Measurements from ENCODE around the gene AASDH.
A peak's percentile ranks its signal among the peaks of the same experiment; 100 is the strongest.
"Not testable (repeated sequence)": the region's sequence is repeated elsewhere in the genome, so short reads cannot be mapped to it uniquely, and the experiment has no call there.

Gene AASDH

GRCh38 chr4:56391270-56391669, 4.0 kb upstream of the AASDH start:
- no peak for DNase-seq

- no peak for DNase-seq
Measured at GRCh38 chr4:56389558-56389957, 2.3 kb upstream of the AASDH start.

- peak; percentile 1 for DNase-seq
Measured at GRCh38 chr4:56388306-56388705, 1.0 kb upstream of the AASDH start.

GRCh38 chr4:56386091-56386490, 1.2 kb downstream of the AASDH start:
- DNase-seq, result no peak

GRCh38 chr4:56375458-56375857, 11.8 kb downstream of the AASDH start:
- DNase-seq, result no peak

GRCh38 chr4:56374956-56375355, 12.3 kb downstream of the AASDH start:
- no peak for DNase-seq

GRCh38 chr4:56372774-56373173, 14.5 kb downstream of the AASDH start:
- DNase-seq, result peak; percentile 29

- DNase-seq, result no peak
Measured at GRCh38 chr4:56371426-56372220, 15.7 kb downstream of the AASDH start.

GRCh38 chr4:56370377-56370776, 16.9 kb downstream of the AASDH start:
- DNase-seq, result no peak

- DNase-seq, result not testable (repeated sequence)
Measured at GRCh38 chr4:56362981-56363380, 24.3 kb downstream of the AASDH start.

- DNase-seq, result no peak
Measured at GRCh38 chr4:56360071-56360470, 27.2 kb downstream of the AASDH start.

GRCh38 chr4:56356650-56357049, 30.6 kb downstream of the AASDH start:
- no peak for DNase-seq

- DNase-seq, result no peak
Measured at GRCh38 chr4:56348576-56348975, 38.7 kb downstream of the AASDH start.

GRCh38 chr4:56345458-56345857, 41.8 kb downstream of the AASDH start:
- DNase-seq, result no peak

GRCh38 chr4:56342746-56343145, 44.5 kb downstream of the AASDH start:
- DNase-seq, result no peak

- DNase-seq, result no peak
Measured at GRCh38 chr4:56330691-56331090, 56.6 kb downstream of the AASDH start.

- no peak for DNase-seq
Measured at GRCh38 chr4:56326363-56326762, 60.9 kb downstream of the AASDH start.

GRCh38 chr4:56324011-56324610, 63.2 kb downstream of the AASDH start:
- no peak for DNase-seq

- DNase-seq, result no peak
Measured at GRCh38 chr4:56323327-56323726, 64.0 kb downstream of the AASDH start.

GRCh38 chr4:56321251-56321650, 66.0 kb downstream of the AASDH start:
- no peak for DNase-seq

- no peak for DNase-seq
Measured at GRCh38 chr4:56320293-56320692, 67.0 kb downstream of the AASDH start.

GRCh38 chr4:56318555-56318954, 68.7 kb downstream of the AASDH start:
- no peak for DNase-seq

- DNase-seq, result no peak
Measured at GRCh38 chr4:56317749-56318148, 69.5 kb downstream of the AASDH start.

GRCh38 chr4:56316011-56316650, 71.2 kb downstream of the AASDH start:
- DNase-seq, result no peak
